IMR-90 (cell line): ENCODE data around the gene HNRNPH1. TPM values are rescaled to one million over a fixed set of nuclear protein-coding genes. Genes with fewer than 3 reads are reported as not detected.
A peak's percentile ranks its signal among the peaks of the same experiment; 100 is the strongest.

Experiments used
- ATAC-seq: fragments of 200-7000 bp; cut with Tn5 transposase; 2 replicates; pipeline ENCODE4 v1.9.1; 2020; ENCODE audit warnings: low read depth, mild to moderate bottlenecking, moderate library complexity
- BruUV-seq: library from RNA; stranded (reverse); fragments of 400-500 nt; replicated peaks from 2 replicates; lab custom pipeline; 2021; lab: Mats Ljungman, UMichigan
- CTCF ChIA-PET: fragments of 300-600 bp; formaldehyde crosslinking; extraction: SDS; loops from one replicate; lab custom pipeline; 2021; ENCODE audit warnings: antibody characterized with exemption; lab: Yijun Ruan, JAX
- POLR2A ChIA-PET: fragments of 300-600 bp; sonication (Branson Sonifier 250); formaldehyde crosslinking; loops from one replicate; lab custom pipeline; 2022; ENCODE audit warnings: antibody characterized with exemption; ENCODE audit not compliant: unreplicated experiment; lab: Charles Lee
- DNase-seq: peaks from one replicate; pipeline ENCODE4 v3.0.0; 2013
- H2AFZ ChIP-seq: replicated peaks from 2 replicates; pipeline ENCODE3; 2013; ENCODE audit warnings: low read length, mild to moderate bottlenecking; ENCODE audit not compliant: poor library complexity
- H2AK5ac ChIP-seq: 2 replicates; pipeline ENCODE4 v1.6.1; 2013; ENCODE audit warnings: low read depth, low read length, inconsistent platforms
- H2AK9ac ChIP-seq: replicated peaks from 2 replicates; pipeline ENCODE3; 2013; ENCODE audit warnings: mild to moderate bottlenecking, low read depth, low read length, moderate library complexity; ENCODE audit not compliant: poor library complexity
- H2BK120ac ChIP-seq: 2 replicates; pipeline ENCODE4 v1.6.1; 2013; ENCODE audit warnings: low read depth, low read length, inconsistent platforms
- H2BK15ac ChIP-seq: 3 replicates; pipeline ENCODE4 v1.6.1; 2013; ENCODE audit warnings: low read depth, low read length, inconsistent platforms
- H2BK20ac ChIP-seq: 2 replicates; pipeline ENCODE4 v1.6.1; 2013; ENCODE audit warnings: low read depth, mild to moderate bottlenecking, inconsistent platforms, low read length, moderate library complexity
- H2BK5ac ChIP-seq: 2 replicates; pipeline ENCODE4 v1.6.1; 2013; ENCODE audit warnings: mild to moderate bottlenecking, low read depth, low read length, inconsistent platforms; ENCODE audit not compliant: poor library complexity, severe bottlenecking
- H3K14ac ChIP-seq: replicated peaks from 2 replicates; pipeline ENCODE4 v1.6.1; 2013; ENCODE audit warnings: low read depth, low read length, inconsistent platforms
- H3K18ac ChIP-seq: 2 replicates; pipeline ENCODE4 v1.6.1; 2013; ENCODE audit warnings: low read depth, low read length, control low read depth
- H3K23ac ChIP-seq: 2 replicates; pipeline ENCODE4 v1.6.1; 2013; ENCODE audit warnings: low read depth, low read length, inconsistent platforms
- H3K27ac ChIP-seq: 2 replicates; pipeline ENCODE4 v1.5.1; 2013; ENCODE audit warnings: mild to moderate bottlenecking, control low read depth, low read length; ENCODE audit not compliant: insufficient read depth
- H3K27me3 ChIP-seq: 2 replicates; pipeline ENCODE4 v1.6.1; 2013; ENCODE audit warnings: low read length; ENCODE audit not compliant: control insufficient read depth, insufficient read depth
- H3K36me3 ChIP-seq: 2 replicates; pipeline ENCODE4 v1.6.1; 2013; ENCODE audit warnings: low read length, mixed read lengths; ENCODE audit not compliant: control insufficient read depth, insufficient read depth
- H3K4ac ChIP-seq: 2 replicates; pipeline ENCODE4 v1.6.1; 2013; ENCODE audit warnings: low read depth, low read length, inconsistent platforms
- H3K4me1 ChIP-seq: 2 replicates; pipeline ENCODE4 v1.6.1; 2013; ENCODE audit warnings: low read length, mixed read lengths; ENCODE audit not compliant: control insufficient read depth, insufficient read depth
- H3K4me2 ChIP-seq: 2 replicates; pipeline ENCODE4 v1.6.1; 2013; ENCODE audit warnings: low read depth, mild to moderate bottlenecking, control low read depth, low read length, moderate library complexity
- H3K4me3 ChIP-seq: 2 replicates; pipeline ENCODE4 v1.5.1; 2013; ENCODE audit warnings: low read depth, mild to moderate bottlenecking, control low read depth, low read length, moderate library complexity; ENCODE audit not compliant: insufficient read depth
- H3K56ac ChIP-seq: 2 replicates; pipeline ENCODE4 v1.6.1; 2013; ENCODE audit warnings: low read length, inconsistent platforms; ENCODE audit not compliant: insufficient read depth; ENCODE audit errors: extremely low read depth
- H3K79me1 ChIP-seq, 2 experiments: 2 replicates each; pipeline ENCODE4 v1.6.1; 2013; ENCODE audit warnings: low read length in 2 of 2, inconsistent platforms in 1 of 2, low read depth in 1 of 2
- H3K9ac ChIP-seq: 2 replicates; pipeline ENCODE4 v1.6.1; 2013; ENCODE audit warnings: low read depth, low read length, control low read depth
- H3K9me1 ChIP-seq: 2 replicates; pipeline ENCODE4 v1.6.1; 2013; ENCODE audit warnings: low read length, inconsistent platforms; ENCODE audit not compliant: insufficient read depth
- H3K9me3 ChIP-seq: 2 replicates; pipeline ENCODE4 v1.6.1; 2013; ENCODE audit warnings: low read length; ENCODE audit not compliant: control insufficient read depth, insufficient read depth
- H4K20me1 ChIP-seq: 2 replicates; pipeline ENCODE4 v1.6.1; 2013; ENCODE audit warnings: low read length, inconsistent platforms; ENCODE audit not compliant: insufficient read depth
- H4K5ac ChIP-seq: 2 replicates; pipeline ENCODE4 v1.6.1; 2013; ENCODE audit warnings: mild to moderate bottlenecking, low read depth, low read length, control low read depth
- H4K8ac ChIP-seq, 2 experiments: 2 replicates each; pipeline ENCODE4 v1.6.1; 2013; ENCODE audit warnings: low read depth in 2 of 2, low read length in 2 of 2, control low read depth in 1 of 2, inconsistent platforms in 1 of 2
- H4K91ac ChIP-seq: 2 replicates; pipeline ENCODE4 v1.6.1; 2013; ENCODE audit warnings: low read depth, low read length, inconsistent platforms; ENCODE audit not compliant: insufficient read depth
- BHLHE40 ChIP-seq: fragments of 150-350 bp; IDR thresholded peaks from 2 replicates; pipeline ENCODE4 v1.6.1; 2016; ENCODE audit warnings: mild to moderate bottlenecking, low read depth, low read length
- CEBPB ChIP-seq: IDR thresholded peaks from 2 replicates; pipeline ENCODE4 v1.6.1; 2012; ENCODE audit warnings: low read depth, low read length, improper control_type of control experiment
- CHD1 ChIP-seq: IDR thresholded peaks from 2 replicates; pipeline ENCODE4 v1.6.1; 2012; ENCODE audit warnings: low read depth, low read length, improper control_type of control experiment
- MAFK ChIP-seq: IDR thresholded peaks from 2 replicates; pipeline ENCODE4 v1.6.1; 2012; ENCODE audit warnings: low read depth, low read length, improper control_type of control experiment
- MXI1 ChIP-seq: IDR thresholded peaks from 2 replicates; pipeline ENCODE4 v1.6.1; 2012; ENCODE audit warnings: low read depth, mild to moderate bottlenecking, low read length, moderate library complexity, borderline replicate concordance
- NFE2L2 ChIP-seq: fragments of 150-350 bp; IDR thresholded peaks from 2 replicates; pipeline ENCODE4 v1.6.1; 2016; ENCODE audit warnings: low read depth, mild to moderate bottlenecking, low read length
- POLR2A ChIP-seq: IDR thresholded peaks from 2 replicates; pipeline ENCODE4 v1.6.1; 2012; ENCODE audit warnings: mild to moderate bottlenecking, low read depth, low read length
- RAD21 ChIP-seq: IDR thresholded peaks from 2 replicates; pipeline ENCODE4 v1.6.1; 2012; ENCODE audit warnings: low read length, improper control_type of control experiment
- RCOR1 ChIP-seq: IDR thresholded peaks from 2 replicates; pipeline ENCODE4 v1.6.1; 2012; ENCODE audit warnings: mild to moderate bottlenecking, low read length, improper control_type of control experiment; ENCODE audit not compliant: insufficient replicate concordance
- RFX5 ChIP-seq: IDR thresholded peaks from 2 replicates; pipeline ENCODE4 v1.8.0; 2012; ENCODE audit warnings: low read depth, mild to moderate bottlenecking, low read length, moderate library complexity
- SMC3 ChIP-seq: fragments of 150-350 bp; IDR thresholded peaks from 2 replicates; pipeline ENCODE4 v1.6.1; 2016; ENCODE audit warnings: low read depth, mild to moderate bottlenecking, antibody characterized with exemption, low read length, moderate library complexity
- WGBS, 2 experiments: methylation state at CpG; one replicate each; pipeline versions ENCODE4 v1.1.5 to v1.1.7; 2013; ENCODE audit warnings: missing lambda C conversion rate in 2 of 2; ENCODE audit not compliant: insufficient read length in 1 of 2; ENCODE audit errors: extremely low coverage in 2 of 2; 5-methylcytosine and 5-hydroxymethylcytosine counted together
- dilution Hi-C: fragments of 300-500 bp; cut with HindIII; formaldehyde crosslinking; loops from one replicate; pipeline ENCODE4 v1.14.3; 2018; ENCODE audit warnings: low sequenced_read_pairs; ENCODE audit not compliant: unreplicated experiment
- in situ Hi-C: fragments of 300-500 bp; cut with MboI; formaldehyde crosslinking; loops from 3 replicates; pipeline ENCODE4 v1.14.3; 2019; ENCODE audit warnings: low sequenced_read_pairs, inconsistent platforms, mixed read lengths
- intact Hi-C: fragments of 100-400 bp; cut with micrococcal nuclease; formaldehyde crosslinking; loops from 2 replicates; pipeline ENCODE4 v1.10.0; 2022
- polyA plus RNA-seq, 3 experiments: library from polyadenylated mRNA; depleted of rRNA; stranded (reverse); fragments of >200 nt; gene quantifications; 2 replicates each; pipeline ENCODE4 v1.2.3, GENCODE V29; 2012; ENCODE audit warnings: low replicate concordance in 1 of 3
- total RNA-seq: library from RNA; depleted of rRNA; stranded (reverse); fragments of >200 nt; gene quantifications from 2 replicates; pipeline ENCODE4 v1.2.3, GENCODE V29; 2012
- TF ChIP-seq, protein P1 (sequence below): fragments of 150-350 bp; IDR thresholded peaks from 2 replicates; pipeline ENCODE4 v1.6.1; 2017; ENCODE audit warnings: mild to moderate bottlenecking, antibody characterized with exemption, low read length, low read depth
- TF ChIP-seq, protein P2 (sequence below): fragments of 150-350 bp; IDR thresholded peaks from 2 replicates; pipeline ENCODE4 v1.6.1; 2016; ENCODE audit warnings: low read depth, mild to moderate bottlenecking, low read length, moderate library complexity, borderline replicate concordance
- TF ChIP-seq, protein P3 (sequence below): conservative IDR thresholded peaks from 2 replicates; pipeline ENCODE4 v1.5.1; 2012; ENCODE audit warnings: mild to moderate bottlenecking, low read depth, low read length, improper control_type of control experiment

HNRNPH1 gene
- total and polyA plus RNA-seq, 2 of the 4 experiments (the other 2 are of a cell fraction): 288 to 300 TPM

DNA sequence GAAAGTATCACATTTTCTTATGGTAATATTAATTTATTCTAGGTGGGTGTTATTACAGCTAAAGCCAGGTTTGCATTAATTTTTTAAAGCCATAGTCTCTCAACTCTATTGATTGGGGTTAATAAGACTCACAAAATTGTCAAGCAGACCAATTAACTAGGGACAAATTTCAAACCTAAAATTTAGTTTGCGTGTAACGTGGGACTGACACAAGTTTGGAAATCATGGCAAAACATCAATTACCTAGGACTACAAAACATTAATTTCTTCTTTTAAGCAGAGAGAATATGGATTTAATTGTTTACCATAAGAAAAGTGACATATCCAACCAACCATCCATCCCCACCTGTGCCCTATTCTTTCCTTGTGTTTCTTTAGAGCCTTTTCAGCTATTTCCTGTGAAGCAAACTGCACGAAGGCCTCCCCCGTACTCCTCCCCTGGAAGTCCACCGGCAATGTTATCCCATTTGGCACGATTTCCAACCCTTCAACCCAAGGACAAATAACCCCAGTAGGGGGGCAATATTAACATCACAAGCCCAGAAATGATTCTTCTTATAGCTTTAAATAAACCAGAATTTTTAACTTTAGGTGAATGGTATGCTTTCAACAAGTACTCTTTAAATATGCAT, 4.4 kb downstream of the HNRNPH1 start:
- H3K36me3 ChIP-seq: peaks cover 58% of the 10 kb centered on the region
- no TSS peak for BruUV-seq
- no peak overlapping the region for H3K18ac ChIP-seq
- no peak overlapping the region for H4K8ac ChIP-seq
- intact Hi-C loops (no loop called here), in situ Hi-C loops (no loop called here), dilution Hi-C loops (no loop called here)
- no peak overlapping the region for H3K14ac ChIP-seq
- no peak overlapping the region for H3K4ac ChIP-seq
- peak overlapping the region; percentile 78 for H3K4me2 ChIP-seq
- no peaks in the 10 kb centered on the region for H3K27me3 ChIP-seq
- H4K20me1 ChIP-seq: peaks cover 92% of the 10 kb centered on the region
- H3K4me3 ChIP-seq: peak overlapping the region; percentile 18; the same call in 1 of the 2 replicates
- H3K23ac ChIP-seq: no peak overlapping the region
- no peak overlapping the region for H2AK5ac ChIP-seq
- no peak overlapping the region for H2BK20ac ChIP-seq
- DNase-seq (no peak), ATAC-seq (no peak)
- peaks cover 13 to 47% of the 10 kb centered on the region in 2 experiments; a peak in 3 of 4 replicates for H3K79me1 ChIP-seq
- no peak overlapping the region for H3K56ac ChIP-seq
- H3K9me3 ChIP-seq: no peaks in the 10 kb centered on the region
- peaks cover 2% of the 10 kb centered on the region for H3K4me1 ChIP-seq
- no peak overlapping the region for H4K5ac ChIP-seq
- H3K27ac ChIP-seq: no peak overlapping the region
- WGBS, 2 experiments: no CpG with 5 or more reads among the region's 6 CpGs
- TF ChIP-seq MAFK: no peak
- TF ChIP-seq SMC3: no peak
- TF ChIP-seq CEBPB: no peak
- TF ChIP-seq, protein P1, sequence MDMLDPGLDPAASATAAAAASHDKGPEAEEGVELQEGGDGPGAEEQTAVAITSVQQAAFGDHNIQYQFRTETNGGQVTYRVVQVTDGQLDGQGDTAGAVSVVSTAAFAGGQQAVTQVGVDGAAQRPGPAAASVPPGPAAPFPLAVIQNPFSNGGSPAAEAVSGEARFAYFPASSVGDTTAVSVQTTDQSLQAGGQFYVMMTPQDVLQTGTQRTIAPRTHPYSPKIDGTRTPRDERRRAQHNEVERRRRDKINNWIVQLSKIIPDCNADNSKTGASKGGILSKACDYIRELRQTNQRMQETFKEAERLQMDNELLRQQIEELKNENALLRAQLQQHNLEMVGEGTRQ: no peak
- no peak for TF ChIP-seq NFE2L2
- no peak for TF ChIP-seq POLR2A
- no peak for TF ChIP-seq CHD1
- TF ChIP-seq RAD21: no peak
- TF ChIP-seq, protein P2, sequence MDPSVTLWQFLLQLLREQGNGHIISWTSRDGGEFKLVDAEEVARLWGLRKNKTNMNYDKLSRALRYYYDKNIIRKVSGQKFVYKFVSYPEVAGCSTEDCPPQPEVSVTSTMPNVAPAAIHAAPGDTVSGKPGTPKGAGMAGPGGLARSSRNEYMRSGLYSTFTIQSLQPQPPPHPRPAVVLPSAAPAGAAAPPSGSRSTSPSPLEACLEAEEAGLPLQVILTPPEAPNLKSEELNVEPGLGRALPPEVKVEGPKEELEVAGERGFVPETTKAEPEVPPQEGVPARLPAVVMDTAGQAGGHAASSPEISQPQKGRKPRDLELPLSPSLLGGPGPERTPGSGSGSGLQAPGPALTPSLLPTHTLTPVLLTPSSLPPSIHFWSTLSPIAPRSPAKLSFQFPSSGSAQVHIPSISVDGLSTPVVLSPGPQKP: no peak
- no peak for TF ChIP-seq BHLHE40
- TF ChIP-seq RFX5: no peak
- TF ChIP-seq, protein P3, sequence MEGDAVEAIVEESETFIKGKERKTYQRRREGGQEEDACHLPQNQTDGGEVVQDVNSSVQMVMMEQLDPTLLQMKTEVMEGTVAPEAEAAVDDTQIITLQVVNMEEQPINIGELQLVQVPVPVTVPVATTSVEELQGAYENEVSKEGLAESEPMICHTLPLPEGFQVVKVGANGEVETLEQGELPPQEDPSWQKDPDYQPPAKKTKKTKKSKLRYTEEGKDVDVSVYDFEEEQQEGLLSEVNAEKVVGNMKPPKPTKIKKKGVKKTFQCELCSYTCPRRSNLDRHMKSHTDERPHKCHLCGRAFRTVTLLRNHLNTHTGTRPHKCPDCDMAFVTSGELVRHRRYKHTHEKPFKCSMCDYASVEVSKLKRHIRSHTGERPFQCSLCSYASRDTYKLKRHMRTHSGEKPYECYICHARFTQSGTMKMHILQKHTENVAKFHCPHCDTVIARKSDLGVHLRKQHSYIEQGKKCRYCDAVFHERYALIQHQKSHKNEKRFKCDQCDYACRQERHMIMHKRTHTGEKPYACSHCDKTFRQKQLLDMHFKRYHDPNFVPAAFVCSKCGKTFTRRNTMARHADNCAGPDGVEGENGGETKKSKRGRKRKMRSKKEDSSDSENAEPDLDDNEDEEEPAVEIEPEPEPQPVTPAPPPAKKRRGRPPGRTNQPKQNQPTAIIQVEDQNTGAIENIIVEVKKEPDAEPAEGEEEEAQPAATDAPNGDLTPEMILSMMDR: no peak
- no peak for TF ChIP-seq RCOR1
- TF ChIP-seq MXI1: no peak
- ChIA-PET CTCF (interaction anchor here (2.1 kb wide), 1 partner anchor 49 kb away, joined by 7 read pairs; no protein-coding TSS in a partner anchor), POLR2A (interaction anchor here (0.6 kb wide), 3 partner anchors 14 to 188 kb away, joined by 3 to 8 read pairs (median 3); no protein-coding TSS in a partner anchor)
- no peak overlapping the region for H2BK15ac ChIP-seq
- peak overlapping the region; percentile 39; the same call in 1 of the 2 replicates for H3K9ac ChIP-seq
- no peak overlapping the region for H2BK120ac ChIP-seq
- no peak overlapping the region for H2AK9ac ChIP-seq
- peaks cover 11% of the 10 kb centered on the region; the same call in 1 of the 2 replicates for H3K9me1 ChIP-seq
- no peak overlapping the region for H2AFZ ChIP-seq
- H2BK5ac ChIP-seq: no peak overlapping the region
- H4K91ac ChIP-seq: no peak overlapping the region
